GM12878 (cell line): ENCODE data around the gene ADARB1.

Experiments
- SMC3 ChIP-seq: IDR thresholded peaks from 2 replicates; pipeline ENCODE4 v1.6.1; 2011; ENCODE audit warnings: low read length, improper control_type of control experiment, borderline replicate concordance
- WRNIP1 ChIP-seq: IDR thresholded peaks from 2 replicates; pipeline ENCODE4 v1.6.1; 2011; ENCODE audit warnings: low read depth, low read length, improper control_type of control experiment, borderline replicate concordance
- ZNF274 ChIP-seq: IDR thresholded peaks from one replicate; pipeline ENCODE4 v1.8.0; 2011; ENCODE audit not compliant: insufficient read length, insufficient read depth
- TF ChIP-seq, protein P1 (sequence below), 3 experiments: IDR thresholded peaks in 2 of 3; conservative IDR thresholded peaks in 1 of 3; 2 replicates each; pipeline ENCODE4 v1.5.1; 2011; ENCODE audit warnings: low read depth in 3 of 3, low read length in 3 of 3, mild to moderate bottlenecking in 3 of 3, control low read depth in 2 of 3, moderate library complexity in 2 of 3, inconsistent platforms in 1 of 3, mixed read lengths in 1 of 3; ENCODE audit not compliant: control insufficient read depth in 2 of 3, insufficient read depth in 1 of 3; ENCODE audit errors: extremely low read depth in 1 of 3

DNA sequence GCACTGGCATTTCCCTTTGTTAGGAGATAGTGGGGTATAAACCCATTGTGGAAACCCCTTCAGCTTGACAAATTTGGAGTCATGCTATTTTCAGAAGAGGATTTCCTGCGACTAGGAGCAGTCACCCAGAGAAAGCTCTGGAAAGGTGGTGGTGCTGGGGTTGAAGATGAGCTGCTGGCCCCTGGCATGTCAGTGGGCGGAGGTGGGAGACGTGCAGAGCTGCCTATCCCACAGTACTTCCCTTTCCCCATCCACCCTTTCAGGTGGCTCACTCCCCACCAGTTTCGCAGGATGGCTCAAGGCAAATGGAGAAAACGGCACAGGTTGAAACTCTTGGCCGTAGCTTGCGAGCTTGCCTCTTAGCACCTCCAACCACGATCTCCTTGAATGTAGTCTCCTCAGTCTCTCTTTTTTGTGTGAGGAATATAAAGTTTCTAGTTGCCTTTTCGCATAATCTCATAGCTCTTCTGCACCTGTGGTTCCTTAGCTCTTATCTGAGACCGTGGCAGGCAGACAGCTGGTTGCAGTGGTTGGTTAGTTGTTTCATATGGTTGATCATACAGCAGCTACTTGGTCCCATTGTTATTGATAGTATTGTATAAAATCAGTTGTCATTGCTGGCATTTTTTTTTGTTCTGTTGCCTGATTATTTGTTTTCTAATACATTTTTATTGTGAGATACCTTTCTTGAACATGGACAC lies 48.2 kb downstream of the ADARB1 start:
- no peak for TF ChIP-seq SMC3
- TF ChIP-seq WRNIP1 = no peak
- TF ChIP-seq, protein P1, sequence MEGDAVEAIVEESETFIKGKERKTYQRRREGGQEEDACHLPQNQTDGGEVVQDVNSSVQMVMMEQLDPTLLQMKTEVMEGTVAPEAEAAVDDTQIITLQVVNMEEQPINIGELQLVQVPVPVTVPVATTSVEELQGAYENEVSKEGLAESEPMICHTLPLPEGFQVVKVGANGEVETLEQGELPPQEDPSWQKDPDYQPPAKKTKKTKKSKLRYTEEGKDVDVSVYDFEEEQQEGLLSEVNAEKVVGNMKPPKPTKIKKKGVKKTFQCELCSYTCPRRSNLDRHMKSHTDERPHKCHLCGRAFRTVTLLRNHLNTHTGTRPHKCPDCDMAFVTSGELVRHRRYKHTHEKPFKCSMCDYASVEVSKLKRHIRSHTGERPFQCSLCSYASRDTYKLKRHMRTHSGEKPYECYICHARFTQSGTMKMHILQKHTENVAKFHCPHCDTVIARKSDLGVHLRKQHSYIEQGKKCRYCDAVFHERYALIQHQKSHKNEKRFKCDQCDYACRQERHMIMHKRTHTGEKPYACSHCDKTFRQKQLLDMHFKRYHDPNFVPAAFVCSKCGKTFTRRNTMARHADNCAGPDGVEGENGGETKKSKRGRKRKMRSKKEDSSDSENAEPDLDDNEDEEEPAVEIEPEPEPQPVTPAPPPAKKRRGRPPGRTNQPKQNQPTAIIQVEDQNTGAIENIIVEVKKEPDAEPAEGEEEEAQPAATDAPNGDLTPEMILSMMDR (IDR thresholded peaks at IDR 0.05 in 2 of 3, conservative IDR thresholded peaks at IDR 0.05 in 1 of 3; ENCODE audit: control insufficient read depth in 2 of 3, extremely low read depth in 1 of 3, insufficient read depth in 1 of 3, low read depth in 3 of 3, low read length in 3 of 3) = no peak
- no peak for TF ChIP-seq ZNF274
